Keratinocyte (primary cell): ENCODE data around the gene GINS1. TPM values are rescaled to one million over a fixed set of nuclear protein-coding genes. Genes with fewer than 3 reads are reported as not detected.
A peak's percentile ranks its signal among the peaks of the same experiment; 100 is the strongest.

Experiments used
- DNase-seq: peaks from one replicate; pipeline ENCODE4 v3.0.0-alpha.2; 2011; ENCODE audit warnings: low read depth, missing footprints, low spot score
- FAIRE-seq: peaks from 2 replicates; lab custom pipeline; 2011; peaks lifted over from hg19 to GRCh38; lab: Jason Lieb, UNC
- H2AFZ ChIP-seq: 2 replicates; pipeline ENCODE4 v1.6.0; 2012; ENCODE audit warnings: low read length, control low read depth, inconsistent platforms; ENCODE audit not compliant: control insufficient read depth
- H3K27ac ChIP-seq: 2 replicates; pipeline ENCODE4 v1.5.1; 2011; ENCODE audit warnings: low read length; ENCODE audit not compliant: control insufficient read depth, insufficient read depth
- H3K27me3 ChIP-seq: 3 replicates; pipeline ENCODE4 v1.6.0; 2011; ENCODE audit warnings: low read length; ENCODE audit not compliant: control insufficient read depth, insufficient read depth; ENCODE audit errors: extremely low read depth
- H3K36me3 ChIP-seq, 2 experiments: 2 replicates in 1 of 2; 3 replicates in 1 of 2; pipeline ENCODE4 v1.5.1; 2011; ENCODE audit warnings: low read length in 2 of 2, mild to moderate bottlenecking in 1 of 2; ENCODE audit not compliant: control insufficient read depth in 2 of 2, insufficient read depth in 2 of 2; ENCODE audit errors: extremely low read depth in 1 of 2
- H3K4me1 ChIP-seq: 3 replicates; pipeline ENCODE4 v1.5.1; 2011; ENCODE audit warnings: low read length; ENCODE audit not compliant: control insufficient read depth, insufficient read depth; ENCODE audit errors: extremely low read depth
- H3K4me2 ChIP-seq: 3 replicates; pipeline ENCODE4 v1.6.0; 2011; ENCODE audit warnings: low read depth, low read length; ENCODE audit not compliant: control insufficient read depth, insufficient read depth; ENCODE audit errors: extremely low read depth
- H3K4me3 ChIP-seq, 3 experiments: fragments of 200-600 bp in 1 of 3; sonication (generic) in 1 of 3; 2 replicates in 2 of 3; 3 replicates in 1 of 3; pipeline ENCODE4 v1.5.1; 2011 to 2016; ENCODE audit warnings: low read length in 3 of 3, mild to moderate bottlenecking in 3 of 3, control low read depth in 2 of 3, inconsistent platforms in 1 of 3, low read depth in 1 of 3, mixed read lengths in 1 of 3, mixed run types in 1 of 3, moderate library complexity in 1 of 3; ENCODE audit not compliant: control insufficient read depth in 2 of 3, insufficient read depth in 2 of 3; ENCODE audit errors: extremely low read depth in 1 of 3
- H3K79me2 ChIP-seq: 2 replicates; pipeline ENCODE4 v1.6.0; 2012; ENCODE audit warnings: low read length; ENCODE audit not compliant: control insufficient read depth, insufficient read depth
- H3K9ac ChIP-seq: 3 replicates; pipeline ENCODE4 v1.6.0; 2011; ENCODE audit warnings: low read length; ENCODE audit not compliant: control insufficient read depth, insufficient read depth; ENCODE audit errors: extremely low read depth
- H3K9me1 ChIP-seq: 3 replicates; pipeline ENCODE4 v1.6.0; 2011; ENCODE audit warnings: low read length; ENCODE audit not compliant: control insufficient read depth, insufficient read depth; ENCODE audit errors: extremely low read depth
- H3K9me3 ChIP-seq: 2 replicates; pipeline ENCODE4 v1.5.1; 2012; ENCODE audit warnings: low read depth, low read length; ENCODE audit not compliant: control insufficient read depth
- H4K20me1 ChIP-seq: 3 replicates; pipeline ENCODE4 v1.6.0; 2011; ENCODE audit warnings: low read length; ENCODE audit not compliant: control insufficient read depth, insufficient read depth; ENCODE audit errors: extremely low read depth
- CTCF ChIP-seq, 3 experiments: IDR thresholded peaks in 1 of 3; conservative IDR thresholded peaks in 1 of 3; optimal IDR thresholded peaks in 1 of 3; 2 replicates in 2 of 3; 3 replicates in 1 of 3; pipeline versions ENCODE3 to v1.5.1; 2011; ENCODE audit warnings: low read length in 3 of 3, mild to moderate bottlenecking in 3 of 3, moderate library complexity in 2 of 3, control low read depth in 1 of 3, inconsistent platforms in 1 of 3; ENCODE audit not compliant: insufficient read depth in 2 of 3; ENCODE audit errors: extremely low read depth in 1 of 3
- EZH2 ChIP-seq: IDR thresholded peaks from one replicate; pipeline ENCODE4 v1.6.1; 2012; ENCODE audit warnings: inconsistent platforms, mild to moderate bottlenecking, low read length, moderate library complexity
- dilution Hi-C: fragments of 300-500 bp; cut with MboI; formaldehyde crosslinking; loops from one replicate; pipeline ENCODE4 v1.7.0; 2020; ENCODE audit warnings: low sequenced_read_pairs; ENCODE audit not compliant: extremely low pct_ligation_motif_present
- polyA plus RNA-seq, 5 experiments: library from polyadenylated mRNA; depleted of rRNA in 3 of 5; stranded (reverse) in 3 of 5; stranded (forward) in 1 of 5; unstranded in 1 of 5; fragments of >200 nt; gene quantifications; 1 replicate in 1 of 5; 2 replicates in 3 of 5; 3 replicates in 1 of 5; pipeline versions ENCODE4 v1.2.1 to v1.2.3, GENCODE V29; 2011 to 2012; ENCODE audit warnings: missing spikeins in 2 of 5, low read depth in 1 of 5, low replicate concordance in 1 of 5

The GINS1 gene
- polyA plus RNA-seq, 1 donor (not counting 4 experiments of a cell fraction or from before 2014, with no cell fraction given), result 12.5 TPM

- Histone ChIP-seq H3K4me1 (peaks cover 9% of the 10 kb centered on the region), H3K79me2 (peaks cover 25% of the 10 kb centered on the region), H4K20me1 (no peaks in the 10 kb centered on the region), H3K9ac (peak overlapping the region; percentile 79), H3K36me3 (no peaks in the 10 kb centered on the region), H3K27me3 (no peaks in the 10 kb centered on the region), H3K4me3 (peak overlapping the region; percentile 78 to 87 (median 84)), H3K4me2 (peak overlapping the region; percentile 87), H3K27ac (peak overlapping the region; percentile 52), H3K9me3 (no peaks in the 10 kb centered on the region), H2AFZ (peak overlapping the region; percentile 86), H3K9me1 (no peaks in the 10 kb centered on the region)
- dilution Hi-C loops, result no loop called here
- FAIRE-seq (no peak), DNase-seq (no peak)
- no peak for TF ChIP-seq EZH2
- no peak for TF ChIP-seq CTCF (optimal IDR thresholded peaks at IDR 0.05 in 1 of 3, IDR thresholded peaks at IDR 0.05 in 1 of 3, conservative IDR thresholded peaks at IDR 0.05 in 1 of 3; ENCODE audit: extremely low read depth in 1 of 3, insufficient read depth in 2 of 3, low read length in 3 of 3)
Observed at GRCh38 chr20:25389858-25390537, 17.5 kb upstream of the GINS1 start.

DNA sequence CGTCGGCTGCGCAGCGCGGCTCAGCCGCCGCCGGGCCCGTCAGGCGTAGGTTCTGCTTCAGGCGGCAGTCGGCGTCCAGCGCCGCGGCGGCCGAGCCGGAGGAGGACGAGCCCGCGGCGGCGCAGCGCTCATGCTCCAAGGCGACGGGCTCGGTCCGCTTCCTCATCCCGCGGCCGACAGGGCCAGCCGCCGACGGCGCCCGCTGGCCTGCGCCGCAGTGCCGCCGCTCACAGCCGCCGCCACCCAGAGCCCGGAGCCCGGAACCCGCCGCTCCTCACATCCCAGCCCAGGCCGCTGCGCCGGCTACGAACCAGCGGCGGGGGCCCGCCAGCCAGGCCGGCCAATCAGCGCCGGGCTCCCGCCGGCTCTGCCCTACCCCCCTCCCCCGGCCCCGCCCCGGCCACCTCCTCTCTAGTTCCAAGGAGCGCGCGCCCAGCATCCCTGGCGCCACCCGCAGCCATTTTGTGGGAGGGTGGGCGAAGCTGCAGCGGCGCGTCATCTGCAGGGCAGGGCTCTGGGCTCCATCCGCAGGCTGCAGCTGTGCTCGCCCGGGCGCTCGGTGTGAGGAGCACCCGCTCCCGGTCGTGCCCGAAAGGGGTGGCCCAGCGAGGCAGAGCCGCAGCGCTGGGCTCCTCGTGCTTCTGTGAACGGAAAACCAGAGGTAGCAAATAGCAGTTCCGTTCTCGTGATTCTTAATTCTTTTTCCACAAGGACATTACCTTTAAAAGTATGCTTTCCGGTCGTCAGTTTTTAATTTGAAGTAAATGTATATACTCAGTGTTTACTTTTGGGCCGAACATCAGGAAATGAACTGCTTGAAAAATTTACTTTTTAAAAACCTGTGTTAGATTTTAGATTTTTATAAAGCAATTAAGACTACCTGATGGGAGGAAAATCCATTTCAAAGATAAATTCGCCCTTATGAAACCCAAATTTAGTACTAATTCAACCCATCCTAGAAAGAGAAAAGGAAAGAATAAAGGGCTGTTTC, 16.6 kb upstream of the GINS1 start, which contains the start of gene ABHD12:
Gene ABHD12 (minus strand): TSS at position 298 of the 991 bp plus-strand sequence. CDS start 132 bp downstream, at position 166.
- peak within 1 kb of the TSS; percentile 91 for H3K4me2 ChIP-seq
- peak within 1 kb of the TSS; percentile 83 for H3K27ac ChIP-seq
- DNase-seq (peak; percentile 48), FAIRE-seq (no peak)
- H3K79me2 ChIP-seq, result peaks cover 22% of the 10 kb centered on the region
- TF ChIP-seq CTCF (optimal IDR thresholded peaks at IDR 0.05 in 1 of 3, IDR thresholded peaks at IDR 0.05 in 1 of 3, conservative IDR thresholded peaks at IDR 0.05 in 1 of 3; ENCODE audit: extremely low read depth in 1 of 3, insufficient read depth in 2 of 3, low read length in 3 of 3) (no peak), EZH2 (no peak)
- peak within 1 kb of the TSS; percentile 78 to 87 (median 84) for H3K4me3 ChIP-seq
- no peaks in the 10 kb centered on the region for H4K20me1 ChIP-seq
- H3K9me3 ChIP-seq, result no peaks in the 10 kb centered on the region
- H3K4me1 ChIP-seq, result peaks cover 9% of the 10 kb centered on the region
- peak within 1 kb of the TSS; percentile 81 for H3K9ac ChIP-seq
- peak within 1 kb of the TSS; percentile 94 for H2AFZ ChIP-seq
- no peaks in the 10 kb centered on the region for H3K9me1 ChIP-seq
- no peaks in the 10 kb centered on the region for H3K27me3 ChIP-seq
- dilution Hi-C loops, result no loop called here
- H3K36me3 ChIP-seq, result no peaks in the 10 kb centered on the region
